NCI-H524 treated with DMSO at 0.1 percent for 48 hours (cell line): ENCODE data around the gene IPO5.

Experiments used
- DNase-seq: peaks from one replicate; lab custom pipeline; 2025; lab: John Stamatoyannopoulos, UW

IPO5 gene

GRCh38 chr13:97953376-97953970 is at the start of gene IPO5:
IPO5 (plus strand) TSS chr13:97953675; CDS start chr13:97976697, 23,022 bp downstream.
- no peak for DNase-seq

GRCh38 chr13:97904059-97904458 is 49.4 kb upstream of the IPO5 start:
- DNase-seq = no peak

DNA sequence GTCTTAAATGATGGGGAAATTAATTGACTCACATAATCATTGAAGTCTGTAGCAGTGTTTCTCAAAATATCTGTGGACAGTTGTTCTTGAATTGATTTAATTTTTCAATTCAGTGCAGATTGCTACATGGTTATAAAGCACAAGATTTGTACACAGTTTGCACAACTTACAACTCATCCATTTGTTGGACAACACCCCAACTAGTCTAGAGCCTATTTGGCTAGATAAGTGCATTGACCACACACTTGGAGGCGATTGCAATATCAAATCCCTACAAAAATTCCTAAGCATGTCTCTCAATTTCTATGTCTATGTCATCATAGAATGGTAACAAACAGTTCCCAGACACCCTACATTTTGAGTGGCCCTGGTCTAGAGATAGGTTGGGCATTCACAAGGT is 48.0 kb upstream of the IPO5 start:
- no peak for DNase-seq

DNA sequence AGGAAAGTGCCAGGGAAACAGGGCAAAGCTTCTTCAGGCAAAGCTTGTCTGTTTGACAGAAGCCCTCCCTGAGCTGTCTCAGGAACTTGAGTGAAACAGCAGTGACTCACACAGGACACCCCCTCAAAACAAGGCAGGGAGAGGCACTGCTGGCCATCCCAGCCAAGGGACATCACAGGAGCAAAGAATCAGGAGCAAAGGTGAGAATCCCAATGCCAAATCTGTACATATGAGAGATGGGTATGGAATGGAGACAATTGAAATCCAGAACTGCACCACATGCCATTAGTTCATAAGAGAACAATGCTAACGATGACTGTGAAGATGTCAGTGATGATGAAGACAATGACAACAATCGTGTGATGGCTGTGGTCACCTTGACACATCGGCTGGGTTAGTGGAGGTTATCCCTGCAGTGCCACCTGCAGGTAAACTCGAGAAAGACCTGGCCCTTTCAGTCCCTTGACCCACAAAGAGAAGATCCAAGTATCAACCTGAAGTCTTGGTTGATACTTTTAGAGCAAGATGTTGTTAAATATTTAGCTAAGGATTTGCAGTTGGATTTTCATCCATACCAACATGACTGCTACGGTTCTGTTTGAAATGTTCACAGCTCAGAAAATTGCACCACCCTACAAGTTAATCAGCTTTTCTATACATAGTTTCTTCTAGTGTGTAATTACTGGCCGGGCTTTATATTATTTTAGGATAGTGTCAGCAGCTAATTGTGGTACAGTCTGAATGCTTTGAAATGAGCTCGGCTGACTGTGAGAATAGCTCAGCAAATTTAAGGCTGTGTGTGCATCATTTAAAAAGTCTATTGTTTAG is 42.0 kb upstream of the IPO5 start:
- no peak for DNase-seq

GRCh38 chr13:97912139-97912535 is 41.3 kb upstream of the IPO5 start:
- DNase-seq = no peak

DNA sequence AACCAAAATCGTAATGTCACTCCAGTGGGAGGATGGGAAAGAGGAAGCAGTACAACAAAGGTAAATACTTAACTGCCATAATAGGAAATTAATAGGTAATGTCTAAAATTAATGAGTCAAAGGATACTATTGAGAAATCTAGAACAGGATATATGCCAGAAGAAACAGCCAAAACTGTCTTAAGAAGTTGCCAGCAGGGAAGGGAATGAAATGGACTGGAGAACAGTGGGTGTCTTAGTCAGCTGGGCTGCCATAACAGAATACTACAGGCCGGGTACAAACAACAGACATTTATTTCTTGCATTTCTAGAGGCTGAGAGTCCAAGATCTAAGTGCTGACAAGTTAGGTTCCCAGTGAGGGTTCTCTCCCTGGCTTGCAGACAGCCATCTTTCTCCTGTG is 40.3 kb upstream of the IPO5 start:
- DNase-seq = no peak

DNA sequence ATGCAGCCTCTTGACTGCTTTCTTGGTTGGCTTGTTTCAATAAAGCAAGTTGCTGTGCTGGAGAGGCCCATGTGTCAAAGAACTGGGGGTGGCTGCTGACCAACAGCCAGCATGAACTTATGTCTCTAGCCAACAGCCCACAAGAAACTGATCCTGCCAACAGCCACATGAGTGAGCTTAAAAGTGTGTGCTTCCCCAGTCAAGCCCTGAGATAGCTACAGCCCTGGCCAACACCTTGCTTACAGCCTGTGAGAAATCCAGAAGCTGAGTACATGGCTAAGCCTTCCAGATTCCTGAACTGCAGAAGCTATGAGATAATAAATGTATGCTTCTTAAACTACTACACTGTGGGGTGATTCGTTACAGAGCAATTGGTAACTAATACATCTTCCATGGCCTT is 38.9 kb upstream of the IPO5 start:
- DNase-seq = no peak

DNA sequence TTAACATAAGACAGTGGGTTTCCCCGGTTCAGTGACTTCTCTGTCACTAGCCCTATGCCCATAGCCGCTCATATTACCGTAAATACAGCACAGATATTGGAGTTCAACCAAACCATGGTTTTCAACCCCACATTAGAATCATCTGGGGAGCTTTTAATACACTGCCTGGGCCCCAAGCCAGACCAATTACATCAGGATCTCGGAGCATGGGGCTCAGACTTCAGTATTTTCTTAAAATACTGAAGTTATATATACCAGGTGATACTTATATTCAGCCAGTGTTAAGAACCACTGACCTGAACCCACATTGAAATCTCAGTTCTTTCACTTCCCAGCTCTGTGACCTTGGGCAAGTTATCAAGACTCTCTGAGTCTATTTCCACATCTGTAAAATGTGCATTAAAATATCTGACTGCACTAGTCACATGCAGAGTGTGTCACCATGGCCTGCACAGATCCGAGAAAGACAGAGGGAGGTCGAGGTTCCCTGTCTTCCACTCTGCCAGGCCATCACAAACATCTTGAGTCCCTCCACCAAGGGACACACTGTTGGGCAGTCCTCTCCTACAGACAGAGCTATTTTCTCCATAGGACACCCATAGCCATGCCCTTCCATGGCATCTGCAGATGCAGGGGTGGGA is 32.2 kb upstream of the IPO5 start:
- no peak for DNase-seq

DNA sequence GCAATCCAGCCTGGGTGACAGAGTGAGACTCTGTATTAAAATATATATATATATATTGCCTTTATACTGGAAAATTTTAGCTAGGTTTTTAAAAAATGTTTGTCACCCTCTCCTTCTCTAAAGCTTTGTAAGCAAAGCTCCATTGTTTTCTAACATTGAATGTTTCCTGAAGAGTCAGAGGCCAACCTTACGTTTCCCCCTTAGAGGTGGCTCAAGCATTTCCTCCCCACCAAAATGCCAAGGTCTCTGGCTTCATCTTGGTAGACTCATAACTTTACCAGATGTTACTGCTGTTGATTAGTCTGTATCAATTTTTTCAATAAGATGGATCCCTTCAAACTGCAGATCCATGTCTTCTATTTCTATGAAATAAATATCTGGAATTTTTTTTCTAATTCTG is 25.2 kb upstream of the IPO5 start:
- DNase-seq = no peak

- DNase-seq = no peak
Measured at GRCh38 chr13:97932036-97932435, 21.4 kb upstream of the IPO5 start.

DNA sequence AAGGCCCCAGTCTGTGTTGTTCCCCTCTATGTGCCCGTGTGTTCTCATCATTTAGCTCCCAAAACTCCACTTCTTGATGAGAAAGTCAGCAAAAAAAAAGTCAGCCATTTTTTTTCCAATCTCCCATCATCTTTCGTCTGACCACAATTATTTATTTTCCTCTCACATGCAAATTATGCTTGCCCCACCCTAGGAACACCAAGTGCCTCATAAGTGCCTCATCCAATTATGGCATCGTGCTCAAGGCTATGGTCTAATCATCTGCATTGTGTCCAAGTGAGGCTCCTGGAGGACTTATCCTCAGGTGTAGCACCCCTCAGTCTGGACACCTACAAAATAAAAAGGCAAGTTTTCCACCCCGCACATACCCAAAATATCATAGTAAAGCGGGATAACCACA is 20.8 kb upstream of the IPO5 start:
- no peak for DNase-seq

DNA sequence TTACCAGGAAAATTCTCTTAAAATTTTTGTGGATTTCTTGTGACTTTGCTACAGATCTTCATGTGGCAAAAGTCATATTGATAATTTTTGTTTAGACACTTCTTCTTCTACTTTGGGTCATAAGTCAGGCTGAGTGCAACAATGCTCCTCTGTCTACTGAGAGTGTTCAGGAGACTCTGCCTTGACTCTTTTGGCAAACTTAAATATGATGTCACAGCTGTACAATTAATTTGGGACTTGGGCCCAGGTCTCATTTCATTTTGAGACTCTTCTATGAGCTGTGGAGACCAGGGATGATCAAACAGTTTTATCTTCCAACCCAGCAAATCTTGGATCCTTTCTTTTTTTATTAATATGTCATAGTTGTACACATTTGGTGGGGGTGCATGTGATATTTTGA is 19.7 kb upstream of the IPO5 start:
- no peak for DNase-seq

GRCh38 chr13:97934590-97934989 is 18.9 kb upstream of the IPO5 start:
- DNase-seq = no peak

GRCh38 chr13:97935071-97935470 is 18.4 kb upstream of the IPO5 start:
- no peak for DNase-seq

DNA sequence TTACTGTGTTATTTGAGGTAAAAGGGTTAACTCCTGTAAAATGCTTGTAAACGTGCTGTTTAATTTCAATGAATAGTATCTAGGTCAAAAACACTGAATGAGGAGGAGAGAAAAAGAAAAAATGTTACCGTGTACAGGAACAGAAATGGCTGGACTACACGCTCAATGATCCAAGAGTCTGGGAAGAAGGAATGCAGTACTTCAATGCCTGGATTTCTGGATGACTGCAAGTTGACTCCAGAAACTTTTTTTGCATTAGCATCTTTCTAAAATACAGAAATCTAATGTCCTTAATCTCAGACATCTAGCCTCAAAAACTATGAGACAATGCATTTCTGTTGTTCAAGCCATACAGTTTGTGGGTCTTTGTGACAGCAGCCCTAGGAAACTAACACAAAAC is 17.4 kb upstream of the IPO5 start:
- no peak for DNase-seq

DNA sequence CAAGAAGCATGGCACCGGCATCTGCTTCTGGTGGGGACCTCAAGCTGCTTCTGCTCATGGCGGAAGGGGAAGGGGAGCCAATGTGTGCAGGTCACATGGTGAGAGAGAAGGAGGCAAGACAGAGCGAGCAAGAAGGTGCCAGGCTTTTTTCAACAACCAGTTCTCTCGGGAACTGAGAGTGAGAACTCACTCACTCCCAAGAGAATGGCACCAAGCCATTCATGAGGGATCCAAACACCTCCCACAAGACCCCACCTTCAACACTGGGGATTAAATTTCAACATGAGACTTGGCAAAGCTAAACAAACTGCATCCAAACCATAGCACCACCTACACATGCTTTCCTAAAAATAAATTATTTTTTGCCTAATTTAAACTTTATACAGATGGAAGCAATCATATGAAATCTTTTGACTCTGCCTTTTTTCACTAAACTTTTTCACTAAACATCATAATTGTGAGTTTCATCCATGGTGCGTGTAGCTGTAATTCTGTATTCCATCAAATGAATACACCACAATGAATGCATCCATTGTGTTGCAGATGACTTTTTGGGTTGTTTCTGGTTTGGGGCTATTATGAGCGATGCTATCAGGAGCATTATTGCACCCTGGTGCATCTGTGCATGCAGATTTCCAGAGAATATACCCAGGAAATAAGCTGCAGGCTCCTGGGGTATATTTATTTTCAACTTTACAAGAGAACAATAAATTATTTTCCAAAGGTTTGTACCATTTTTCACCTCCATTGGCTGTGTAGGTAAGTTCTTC is 14.6 kb upstream of the IPO5 start:
- DNase-seq = no peak

- DNase-seq = no peak
Measured at GRCh38 chr13:97944396-97945029, 9.0 kb upstream of the IPO5 start.

- no peak for DNase-seq
Measured at GRCh38 chr13:97945342-97945741, 8.1 kb upstream of the IPO5 start.

DNA sequence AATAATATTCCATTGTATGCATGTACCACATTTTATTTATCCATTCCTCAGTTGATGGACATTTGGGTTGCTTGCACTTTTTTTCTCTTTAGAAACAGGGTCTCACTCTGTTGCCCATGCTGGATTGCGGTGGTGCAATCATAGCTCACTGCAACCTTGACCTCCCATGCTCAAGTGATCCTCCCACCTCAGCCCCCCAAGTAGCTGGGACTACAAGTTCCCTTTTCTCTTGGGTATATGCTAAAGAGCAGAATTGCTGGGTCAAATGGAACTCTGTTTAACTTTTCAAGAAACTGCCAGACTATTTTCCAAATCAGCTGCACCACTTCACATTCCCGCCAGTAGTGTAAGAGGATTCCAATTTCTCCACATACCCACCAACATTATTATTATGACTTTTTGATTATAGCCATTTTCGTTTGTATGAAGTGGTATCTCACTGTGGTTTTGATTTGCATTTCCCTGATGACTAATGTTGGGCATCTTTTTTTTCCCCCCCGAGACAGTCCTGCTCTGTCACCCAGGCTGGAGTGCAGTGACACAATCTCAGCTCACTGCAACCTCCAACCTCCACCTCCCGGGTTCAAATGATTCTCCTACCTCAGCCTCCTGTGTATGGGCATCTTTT is 7.6 kb upstream of the IPO5 start:
- no peak for DNase-seq

GRCh38 chr13:97946951-97947588 is 6.4 kb upstream of the IPO5 start:
- DNase-seq = no peak

GRCh38 chr13:97948041-97948440 is 5.4 kb upstream of the IPO5 start:
- DNase-seq = no peak
